H1 (cell line): ENCODE data around the gene GID8. TPM values are rescaled to one million over a fixed set of nuclear protein-coding genes. Genes with fewer than 3 reads are reported as not detected.
A peak's percentile ranks its signal among the peaks of the same experiment; 100 is the strongest.

Experiments used
- ASH2L ChIP-seq: fragments of 200-600, 300-600 bp; sonication (generic); IDR thresholded peaks from one replicate; pipeline ENCODE4 v1.7.1; 2017; ENCODE audit warnings: low read length
- BACH1 ChIP-seq: IDR thresholded peaks from 2 replicates; pipeline ENCODE4 v1.6.1; 2012; ENCODE audit warnings: low read length, improper control_type of control experiment
- BRCA1 ChIP-seq: IDR thresholded peaks from 2 replicates; pipeline ENCODE4 v1.6.1; 2012; ENCODE audit warnings: low read depth, low read length, improper control_type of control experiment
- CHD1 ChIP-seq: IDR thresholded peaks from 2 replicates; pipeline ENCODE4 v1.6.1; 2012; ENCODE audit warnings: low read depth, low read length, improper control_type of control experiment
- CHD2 ChIP-seq: IDR thresholded peaks from 2 replicates; pipeline ENCODE4 v1.6.1; 2012; ENCODE audit warnings: low read length, improper control_type of control experiment
- EP300 ChIP-seq, 2 experiments: IDR thresholded peaks; 1 replicate in 1 of 2; 2 replicates in 1 of 2; pipeline ENCODE4 v1.6.1; 2011 to 2012; ENCODE audit warnings: low read depth in 2 of 2, low read length in 2 of 2, mild to moderate bottlenecking in 2 of 2, borderline replicate concordance in 1 of 2, inconsistent platforms in 1 of 2, moderate library complexity in 1 of 2
- EZH2 ChIP-seq: fragments of 200-600 bp; sonication (generic); IDR thresholded peaks from 2 replicates; pipeline ENCODE4 v1.7.1; 2012; ENCODE audit warnings: low read depth, mild to moderate bottlenecking, moderate library complexity, low read length, inconsistent platforms; ENCODE audit not compliant: severe bottlenecking
- HDAC2 ChIP-seq, 2 experiments: fragments of 300-600 bp in 1 of 2; sonication (generic) in 1 of 2; IDR thresholded peaks; 2 replicates each; pipeline ENCODE4 v1.6.1; 2011 to 2012; ENCODE audit warnings: low read depth in 2 of 2, low read length in 2 of 2, mild to moderate bottlenecking in 2 of 2, moderate library complexity in 2 of 2, borderline replicate concordance in 1 of 2, inconsistent platforms in 1 of 2
- KDM1A ChIP-seq: fragments of 200-600, 300-600 bp; sonication (generic); IDR thresholded peaks from 2 replicates; pipeline ENCODE4 v1.7.1; 2016; ENCODE audit warnings: mild to moderate bottlenecking, low read length, borderline replicate concordance
- KDM5A ChIP-seq: fragments of 200-600 bp; IDR thresholded peaks from 2 replicates; pipeline ENCODE4 v1.7.1; 2012; ENCODE audit warnings: mild to moderate bottlenecking, low read length, inconsistent platforms, mixed read lengths
- MAFK ChIP-seq: IDR thresholded peaks from 2 replicates; pipeline ENCODE4 v1.6.1; 2012; ENCODE audit warnings: low read depth, mild to moderate bottlenecking, improper control_type of control experiment, low read length
- POLR2A ChIP-seq, 2 experiments: IDR thresholded peaks; 1 replicate in 1 of 2; 2 replicates in 1 of 2; pipeline ENCODE4 v1.6.1; 2011; ENCODE audit warnings: low read depth in 2 of 2, low read length in 2 of 2, mild to moderate bottlenecking in 2 of 2; ENCODE audit errors: control extremely low read depth in 1 of 2
- POLR2AphosphoS5 ChIP-seq: IDR thresholded peaks from 2 replicates; pipeline ENCODE4 v1.6.1; 2011; ENCODE audit warnings: low read depth, low read length
- RFX5 ChIP-seq: IDR thresholded peaks from 2 replicates; pipeline ENCODE4 v1.6.1; 2011; ENCODE audit warnings: low read depth, low read length, improper control_type of control experiment, borderline replicate concordance
- SAP30 ChIP-seq: fragments of 300-600 bp; sonication (generic); IDR thresholded peaks from 2 replicates; pipeline ENCODE4 v1.7.1; 2012; ENCODE audit warnings: low read length, moderate library complexity, mild to moderate bottlenecking, inconsistent platforms; ENCODE audit not compliant: insufficient read depth, insufficient replicate concordance
- SIX5 ChIP-seq: IDR thresholded peaks from 2 replicates; pipeline ENCODE4 v1.6.1; 2011; ENCODE audit warnings: mild to moderate bottlenecking, low read depth, low read length
- SP2 ChIP-seq: IDR thresholded peaks from 2 replicates; pipeline ENCODE4 v1.6.1; 2012; ENCODE audit warnings: mild to moderate bottlenecking, low read length, inconsistent platforms
- SRF ChIP-seq: IDR thresholded peaks from 2 replicates; pipeline ENCODE4 v1.6.1; 2011; ENCODE audit warnings: mild to moderate bottlenecking, low read depth, low read length, moderate library complexity
- SUZ12 ChIP-seq: fragments of 200-600 bp; sonication (generic); IDR thresholded peaks from 2 replicates; pipeline ENCODE4 v1.6.1; 2012; ENCODE audit warnings: mild to moderate bottlenecking, inconsistent platforms, low read length, moderate library complexity, mixed read lengths
- TAF7 ChIP-seq: optimal IDR thresholded peaks from 2 replicates; pipeline ENCODE3; 2011; ENCODE audit warnings: low read depth, mild to moderate bottlenecking, inconsistent platforms, low read length, moderate library complexity, borderline replicate concordance
- TEAD4 ChIP-seq: IDR thresholded peaks from 2 replicates; pipeline ENCODE4 v1.6.1; 2012; ENCODE audit warnings: low read depth, low read length, inconsistent platforms, mixed read lengths
- YY1 ChIP-seq: IDR thresholded peaks from 2 replicates; pipeline ENCODE4 v1.6.1; 2011; ENCODE audit warnings: low read depth, mild to moderate bottlenecking, low read length
- ZNF274 ChIP-seq: IDR thresholded peaks from 2 replicates; pipeline ENCODE4 v1.7.0; 2012; ENCODE audit warnings: low read length, borderline replicate concordance; ENCODE audit errors: extremely low read depth
- polyA plus RNA-seq, 7 experiments: library from polyadenylated mRNA; depleted of rRNA in 3 of 7; stranded (reverse) in 5 of 7; unstranded in 2 of 7; fragments of >200 nt in 5 of 7; fragments of 200-250 nt in 2 of 7; gene quantifications; 1 replicate in 5 of 7; 2 replicates in 1 of 7; 4 replicates in 1 of 7; pipeline versions ENCODE4 v1.2.1 to v1.2.3, GENCODE V29; 2011 to 2013; ENCODE audit warnings: missing spikeins in 2 of 7, mixed read lengths in 2 of 7
- total RNA-seq: library from RNA; stranded (reverse); fragmentation: NEBNext Ultra II Directional; extraction: Animal tissue kit (Norgen Biotek cat#: 25700); gene quantifications from 2 replicates; pipeline ENCODE4 v1.2.1, GENCODE V29; 2021

Gene GID8
- total and polyA plus RNA-seq, 2 of the 8 experiments (the other 6 are each of a cell fraction or from before 2014, with no cell fraction given), result 39.7 to 72.9 TPM

DNA sequence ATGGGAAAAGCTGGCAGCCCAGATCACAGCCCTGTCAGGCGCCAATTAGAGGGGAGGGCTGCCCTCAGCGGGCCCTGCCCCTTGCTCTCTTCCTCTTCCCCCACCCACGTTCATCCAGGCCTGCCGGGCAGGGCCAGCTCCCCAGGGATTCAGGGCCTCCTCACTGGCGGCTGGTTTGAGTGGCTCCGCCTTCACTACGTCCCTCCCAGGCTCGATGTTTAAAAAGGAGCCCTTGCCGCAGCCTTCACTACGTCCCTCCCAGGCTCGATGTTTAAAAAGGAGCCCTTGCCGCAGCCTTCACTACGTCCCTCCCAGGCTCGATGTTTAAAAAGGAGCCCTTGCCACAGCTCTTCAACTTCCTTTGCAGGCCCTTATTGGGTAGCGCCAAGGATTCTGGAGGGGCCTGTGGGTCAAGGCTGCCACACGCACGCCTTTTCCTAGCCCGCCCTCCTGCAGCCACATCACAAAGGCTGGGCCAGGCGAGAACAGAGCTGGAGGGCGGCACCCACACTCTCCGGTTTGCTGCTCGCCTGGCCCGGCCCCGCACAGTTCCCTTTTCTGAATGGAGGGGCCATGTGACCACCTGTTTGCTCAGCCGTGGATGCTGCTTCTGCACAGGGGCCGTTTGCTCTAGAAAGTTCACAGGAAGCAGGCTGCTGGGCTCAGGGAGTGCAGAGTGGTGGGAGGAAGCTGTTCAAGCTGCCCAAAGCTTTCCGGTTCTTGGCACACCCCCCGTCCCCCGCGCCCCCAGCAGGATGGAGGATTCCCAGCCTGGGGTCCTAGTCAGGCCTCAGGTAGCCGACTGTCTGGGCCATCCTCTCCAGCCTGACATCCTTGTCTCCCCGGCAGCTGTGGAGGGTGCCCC lies 16.1 kb downstream of the GID8 start (continued):
- TF ChIP-seq SRF (no peak), CHD1 (no peak), SAP30 (no peak), SUZ12 (no peak), MAFK (no peak), POLR2A (IDR thresholded peaks at IDR 0.05; ENCODE audit: control extremely low read depth in 1 of 2, low read depth in 2 of 2, low read length in 2 of 2) (no peak), EZH2 (no peak), TAF7 (no peak), BACH1 (no peak), BRCA1 (no peak), KDM1A (no peak), CHD2 (no peak), SP2 (no peak), POLR2AphosphoS5 (no peak), YY1 (no peak), HDAC2 (IDR thresholded peaks at IDR 0.05; ENCODE audit: borderline replicate concordance in 1 of 2, low read depth in 2 of 2, low read length in 2 of 2) (no peak), ZNF274 (no peak), EP300 (IDR thresholded peaks at IDR 0.05; ENCODE audit: borderline replicate concordance in 1 of 2, low read depth in 2 of 2, low read length in 2 of 2) (no peak), SIX5 (no peak), ASH2L (peak; percentile 15), TEAD4 (no peak), KDM5A (no peak), RFX5 (no peak)
